ENCODE measurements around the gene WNK2. TPM values are rescaled to one million over a fixed set of nuclear protein-coding genes. Genes with fewer than 3 reads are reported as not detected.
A peak's percentile ranks its signal among the peaks of the same experiment; 100 is the strongest.

Gene WNK2
- total RNA-seq, 1 donor from 2014 or later = 6.2 TPM

DNA sequence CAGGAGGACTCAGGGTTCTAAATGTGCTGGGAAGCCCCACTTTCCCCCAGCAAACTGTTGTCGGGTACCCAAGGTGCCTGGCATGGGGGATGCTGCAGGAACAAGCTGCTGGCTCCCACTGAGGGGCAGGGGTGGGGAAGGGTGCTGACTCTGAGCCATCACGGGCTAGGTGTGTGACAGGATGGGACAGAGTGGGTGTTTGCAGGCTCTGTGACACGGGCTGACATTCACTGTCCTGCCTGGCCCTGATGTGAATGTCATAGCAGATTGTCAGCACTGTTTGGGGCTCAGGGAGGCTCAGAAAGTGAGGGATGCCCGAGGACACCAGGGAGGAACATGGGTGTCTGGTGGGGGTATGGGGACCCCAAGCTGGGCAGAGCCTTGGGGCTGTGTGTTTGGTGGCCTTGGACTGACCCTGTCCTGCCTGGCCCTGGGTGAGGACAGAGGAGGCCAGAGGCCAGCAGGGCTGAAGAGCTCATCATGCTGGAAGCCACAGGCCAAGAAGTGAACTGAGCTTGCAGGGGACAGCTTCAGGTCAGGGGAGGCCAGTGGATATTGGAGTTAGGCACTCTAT, 20.6 kb downstream of the WNK2 start:
- Mint-ChIP-seq H3K9me3 (no peaks in the 10 kb centered on the region), H3K4me1 (peaks cover 86% of the 10 kb centered on the region), H3K27ac (peak overlapping the region; percentile 98), H3K4me3 (peak overlapping the region; percentile 74), H3K27me3 (ENCODE audit: insufficient read depth, low read depth) (peaks cover 7% of the 10 kb centered on the region), H3K36me3 (peaks cover 2% of the 10 kb centered on the region)
- DNase-seq (ENCODE audit: low spot score) = no peak
- Histone ChIP-seq H4K20me1 (ENCODE audit: low read depth) (peaks cover 53% of the 10 kb centered on the region), H3K36me3 (no peaks in the 10 kb centered on the region), H2AFZ (replicated peaks) (no peak overlapping the region), H3K4me2 (no peak overlapping the region), H3K9ac (no peak overlapping the region), H3F3A (ENCODE audit: low read depth) (peaks cover 14% of the 10 kb centered on the region), H3K4me1 (peaks cover 27% of the 10 kb centered on the region), H3K27me3 (no peaks in the 10 kb centered on the region), H3K27ac (no peak overlapping the region), H3K9me3 (ENCODE audit: low read depth) (no peaks in the 10 kb centered on the region), H3K4me3 (no peak overlapping the region), H3K79me2 (ENCODE audit: low read depth) (peaks cover 5% of the 10 kb centered on the region)
- TF ChIP-seq, protein P1, sequence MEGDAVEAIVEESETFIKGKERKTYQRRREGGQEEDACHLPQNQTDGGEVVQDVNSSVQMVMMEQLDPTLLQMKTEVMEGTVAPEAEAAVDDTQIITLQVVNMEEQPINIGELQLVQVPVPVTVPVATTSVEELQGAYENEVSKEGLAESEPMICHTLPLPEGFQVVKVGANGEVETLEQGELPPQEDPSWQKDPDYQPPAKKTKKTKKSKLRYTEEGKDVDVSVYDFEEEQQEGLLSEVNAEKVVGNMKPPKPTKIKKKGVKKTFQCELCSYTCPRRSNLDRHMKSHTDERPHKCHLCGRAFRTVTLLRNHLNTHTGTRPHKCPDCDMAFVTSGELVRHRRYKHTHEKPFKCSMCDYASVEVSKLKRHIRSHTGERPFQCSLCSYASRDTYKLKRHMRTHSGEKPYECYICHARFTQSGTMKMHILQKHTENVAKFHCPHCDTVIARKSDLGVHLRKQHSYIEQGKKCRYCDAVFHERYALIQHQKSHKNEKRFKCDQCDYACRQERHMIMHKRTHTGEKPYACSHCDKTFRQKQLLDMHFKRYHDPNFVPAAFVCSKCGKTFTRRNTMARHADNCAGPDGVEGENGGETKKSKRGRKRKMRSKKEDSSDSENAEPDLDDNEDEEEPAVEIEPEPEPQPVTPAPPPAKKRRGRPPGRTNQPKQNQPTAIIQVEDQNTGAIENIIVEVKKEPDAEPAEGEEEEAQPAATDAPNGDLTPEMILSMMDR (IDR thresholded peaks at IDR 0.05) = no peak
- TF ChIP-seq EZH2 (IDR thresholded peaks at IDR 0.05) (no peak), EZH2phosphoT487 (IDR thresholded peaks at IDR 0.05) (no peak)

GRCh38 chr9:93205045-93205768, 21.3 kb downstream of the WNK2 start:
- Mint-ChIP-seq H3K27ac (peak overlapping the region; percentile 98), H3K27me3 (ENCODE audit: insufficient read depth, low read depth) (peaks cover 7% of the 10 kb centered on the region), H3K4me3 (peak overlapping the region; percentile 82), H3K36me3 (peaks cover 2% of the 10 kb centered on the region), H3K4me1 (peaks cover 86% of the 10 kb centered on the region), H3K9me3 (no peaks in the 10 kb centered on the region)
- Histone ChIP-seq H3K79me2 (ENCODE audit: low read depth) (peaks cover 5% of the 10 kb centered on the region), H3K9me3 (ENCODE audit: low read depth) (no peaks in the 10 kb centered on the region), H3K27ac (no peak overlapping the region), H3K27me3 (no peaks in the 10 kb centered on the region), H3K4me2 (peak overlapping the region; percentile 38), H3K4me1 (peaks cover 27% of the 10 kb centered on the region), H4K20me1 (ENCODE audit: low read depth) (peaks cover 49% of the 10 kb centered on the region), H3F3A (ENCODE audit: low read depth) (peaks cover 14% of the 10 kb centered on the region), H2AFZ (replicated peaks) (no peak overlapping the region), H3K9ac (no peak overlapping the region), H3K4me3 (no peak overlapping the region), H3K36me3 (no peaks in the 10 kb centered on the region)
- peak; percentile 80 for DNase-seq (ENCODE audit: low spot score)
- TF ChIP-seq EZH2 (IDR thresholded peaks at IDR 0.05) = no peak
- no peak for TF ChIP-seq EZH2phosphoT487 (IDR thresholded peaks at IDR 0.05)
- TF ChIP-seq, protein P1 (IDR thresholded peaks at IDR 0.05) = no peak

GRCh38 chr9:93205896-93206575, 22.1 kb downstream of the WNK2 start:
- no peaks in the 10 kb centered on the region for H3K9me3 Mint-ChIP-seq
- Histone ChIP-seq H3K4me1 (peaks cover 27% of the 10 kb centered on the region), H3K79me2 (ENCODE audit: low read depth) (peaks cover 5% of the 10 kb centered on the region), H2AFZ (replicated peaks) (no peak overlapping the region), H3K9me3 (ENCODE audit: low read depth) (no peaks in the 10 kb centered on the region), H3K27me3 (no peaks in the 10 kb centered on the region), H3K27ac (no peak overlapping the region), H3K4me2 (peak overlapping the region; percentile 38), H4K20me1 (ENCODE audit: low read depth) (peaks cover 41% of the 10 kb centered on the region), H3K36me3 (no peaks in the 10 kb centered on the region), H3K9ac (no peak overlapping the region), H3F3A (ENCODE audit: low read depth) (peaks cover 14% of the 10 kb centered on the region), H3K4me3 (no peak overlapping the region)
- H3K4me1 Mint-ChIP-seq = peaks cover 80% of the 10 kb centered on the region
- H3K27ac Mint-ChIP-seq = peak overlapping the region; percentile 98
- peaks cover 2% of the 10 kb centered on the region for H3K36me3 Mint-ChIP-seq
- no peak for DNase-seq (ENCODE audit: low spot score)
- TF ChIP-seq, protein P1 (IDR thresholded peaks at IDR 0.05) = no peak
- TF ChIP-seq EZH2phosphoT487 (IDR thresholded peaks at IDR 0.05) (no peak), EZH2 (IDR thresholded peaks at IDR 0.05) (no peak)
- H3K4me3 Mint-ChIP-seq = peak overlapping the region; percentile 82
- peaks cover 7% of the 10 kb centered on the region for H3K27me3 Mint-ChIP-seq (ENCODE audit: insufficient read depth, low read depth)

All from neural progenitor cell (in vitro differentiated cells).